ENCODE data around the gene CACNB4.

DNA sequence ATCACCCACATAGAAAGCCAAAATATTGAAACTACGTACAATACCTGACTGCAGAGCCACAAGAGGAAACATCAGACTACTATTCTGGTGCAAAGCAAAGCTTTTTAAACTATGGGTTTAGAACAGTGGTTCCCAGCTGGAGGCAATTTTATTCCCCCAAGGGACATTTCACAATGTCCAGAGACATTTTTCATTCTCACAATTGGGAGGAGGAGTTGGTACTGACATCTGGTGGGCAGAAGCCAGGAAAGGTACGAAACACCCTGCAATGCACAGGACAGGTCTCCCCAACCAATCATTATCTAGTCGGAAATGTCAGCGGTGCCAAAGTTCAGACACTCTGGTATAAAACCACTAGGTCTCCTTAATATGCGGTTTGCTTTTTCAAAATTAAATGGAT, 182.2 kb downstream of the CACNB4 start:
- TF ChIP-seq, protein P1, sequence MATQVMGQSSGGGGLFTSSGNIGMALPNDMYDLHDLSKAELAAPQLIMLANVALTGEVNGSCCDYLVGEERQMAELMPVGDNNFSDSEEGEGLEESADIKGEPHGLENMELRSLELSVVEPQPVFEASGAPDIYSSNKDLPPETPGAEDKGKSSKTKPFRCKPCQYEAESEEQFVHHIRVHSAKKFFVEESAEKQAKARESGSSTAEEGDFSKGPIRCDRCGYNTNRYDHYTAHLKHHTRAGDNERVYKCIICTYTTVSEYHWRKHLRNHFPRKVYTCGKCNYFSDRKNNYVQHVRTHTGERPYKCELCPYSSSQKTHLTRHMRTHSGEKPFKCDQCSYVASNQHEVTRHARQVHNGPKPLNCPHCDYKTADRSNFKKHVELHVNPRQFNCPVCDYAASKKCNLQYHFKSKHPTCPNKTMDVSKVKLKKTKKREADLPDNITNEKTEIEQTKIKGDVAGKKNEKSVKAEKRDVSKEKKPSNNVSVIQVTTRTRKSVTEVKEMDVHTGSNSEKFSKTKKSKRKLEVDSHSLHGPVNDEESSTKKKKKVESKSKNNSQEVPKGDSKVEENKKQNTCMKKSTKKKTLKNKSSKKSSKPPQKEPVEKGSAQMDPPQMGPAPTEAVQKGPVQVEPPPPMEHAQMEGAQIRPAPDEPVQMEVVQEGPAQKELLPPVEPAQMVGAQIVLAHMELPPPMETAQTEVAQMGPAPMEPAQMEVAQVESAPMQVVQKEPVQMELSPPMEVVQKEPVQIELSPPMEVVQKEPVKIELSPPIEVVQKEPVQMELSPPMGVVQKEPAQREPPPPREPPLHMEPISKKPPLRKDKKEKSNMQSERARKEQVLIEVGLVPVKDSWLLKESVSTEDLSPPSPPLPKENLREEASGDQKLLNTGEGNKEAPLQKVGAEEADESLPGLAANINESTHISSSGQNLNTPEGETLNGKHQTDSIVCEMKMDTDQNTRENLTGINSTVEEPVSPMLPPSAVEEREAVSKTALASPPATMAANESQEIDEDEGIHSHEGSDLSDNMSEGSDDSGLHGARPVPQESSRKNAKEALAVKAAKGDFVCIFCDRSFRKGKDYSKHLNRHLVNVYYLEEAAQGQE (IDR thresholded peaks at IDR 0.05; ENCODE audit: insufficient read depth in 1 of 2, low read depth in 2 of 2, low read length in 2 of 2): no peak
- TF ChIP-seq FOXP2 (optimal IDR thresholded peaks at IDR 0.05; ENCODE audit: borderline replicate concordance, extremely low read depth, extremely low read length, insufficient read depth) (no peak), TAF1 (IDR thresholded peaks at IDR 0.05; ENCODE audit: borderline replicate concordance, insufficient read depth, low read length) (no peak)

Measured in PFSK-1 (cell line).